NCI-H510A treated with DMSO at 0.1 percent for 48 hours (cell line): ENCODE data around the gene SNAP47.

ENCODE experiments used
- DNase-seq: peaks from one replicate; lab custom pipeline; 2025; lab: John Stamatoyannopoulos, UW

SNAP47 gene

GRCh38 chr1:227749916-227750710 is 14.9 kb downstream of the SNAP47 start:
- DNase-seq, result no peak

DNA sequence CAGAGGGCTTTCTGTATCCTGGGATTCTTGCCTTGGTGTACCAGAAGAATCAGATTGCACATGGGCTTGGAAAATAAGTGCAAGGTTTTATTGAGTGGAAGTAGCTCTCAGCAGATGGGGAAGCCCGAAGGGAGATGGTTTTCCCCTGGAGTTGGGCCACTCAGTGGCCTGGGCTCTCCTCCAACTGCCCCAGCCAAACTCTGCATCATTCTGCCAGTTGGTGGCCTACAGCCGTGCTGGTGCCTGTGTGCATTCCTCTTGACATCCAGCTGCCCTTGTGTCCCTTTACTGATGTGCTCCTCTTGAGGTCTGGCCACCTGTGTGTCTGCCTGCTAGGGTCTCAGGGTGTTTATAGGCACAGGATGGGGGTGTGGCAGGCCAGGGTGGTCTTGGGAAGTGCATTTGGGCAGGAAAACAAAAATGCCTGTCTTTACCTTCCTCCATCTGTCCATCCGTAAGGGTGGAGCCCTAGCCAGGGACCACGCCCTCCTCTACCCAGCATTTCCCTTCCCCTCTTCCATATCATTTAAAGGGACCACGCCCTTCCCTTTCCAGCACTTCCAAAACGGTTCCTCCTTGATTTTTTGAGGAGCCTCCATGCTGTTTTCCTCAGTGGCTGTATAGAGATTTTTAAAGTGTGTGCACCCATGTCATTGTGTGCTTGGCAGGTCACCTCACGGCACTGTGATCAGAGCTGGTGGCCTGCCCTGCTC is 18.9 kb downstream of the SNAP47 start:
- no peak for DNase-seq

- no peak for DNase-seq
Measured at GRCh38 chr1:227754958-227755357, 19.7 kb downstream of the SNAP47 start.

GRCh38 chr1:227756172-227756959 is 21.1 kb downstream of the SNAP47 start:
- no peak for DNase-seq

- DNase-seq, result no peak
Measured at GRCh38 chr1:227757781-227758180, 22.5 kb downstream of the SNAP47 start.

GRCh38 chr1:227758366-227758765 is 23.1 kb downstream of the SNAP47 start:
- DNase-seq, result no peak

- DNase-seq, result no peak
Measured at GRCh38 chr1:227759341-227760300, 24.4 kb downstream of the SNAP47 start.

- DNase-seq, result no peak
Measured at GRCh38 chr1:227760377-227760776, 25.1 kb downstream of the SNAP47 start.

DNA sequence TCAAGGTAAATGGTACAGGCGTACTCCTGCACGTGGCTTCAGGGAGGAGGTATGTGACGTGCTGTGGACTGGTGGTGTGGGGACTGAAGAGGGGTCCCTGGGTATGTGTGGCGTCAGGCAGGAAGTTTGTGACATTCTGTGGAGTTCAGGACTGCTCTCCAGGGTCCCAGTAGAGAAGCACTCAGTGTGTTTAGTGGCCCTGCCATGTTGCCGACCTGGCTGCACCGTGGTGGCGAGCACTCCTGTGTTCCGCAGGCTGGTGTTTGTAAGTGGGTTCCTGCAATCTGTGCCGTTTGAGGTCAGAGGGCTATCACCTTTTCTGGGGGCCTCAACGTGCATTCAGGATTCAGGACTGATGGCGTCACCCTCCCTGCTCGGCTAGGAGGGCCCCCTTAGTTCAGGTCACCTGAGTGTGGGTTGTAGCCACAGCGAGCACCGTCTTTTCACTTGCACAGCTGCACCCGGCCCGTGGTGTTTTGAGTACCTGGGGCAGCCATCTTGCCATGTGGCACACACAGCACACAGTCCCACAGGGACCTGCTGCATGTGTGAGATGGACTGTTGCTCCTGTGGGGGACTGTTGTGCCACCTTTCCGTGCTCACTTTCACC is 26.5 kb downstream of the SNAP47 start:
- DNase-seq, result no peak

DNA sequence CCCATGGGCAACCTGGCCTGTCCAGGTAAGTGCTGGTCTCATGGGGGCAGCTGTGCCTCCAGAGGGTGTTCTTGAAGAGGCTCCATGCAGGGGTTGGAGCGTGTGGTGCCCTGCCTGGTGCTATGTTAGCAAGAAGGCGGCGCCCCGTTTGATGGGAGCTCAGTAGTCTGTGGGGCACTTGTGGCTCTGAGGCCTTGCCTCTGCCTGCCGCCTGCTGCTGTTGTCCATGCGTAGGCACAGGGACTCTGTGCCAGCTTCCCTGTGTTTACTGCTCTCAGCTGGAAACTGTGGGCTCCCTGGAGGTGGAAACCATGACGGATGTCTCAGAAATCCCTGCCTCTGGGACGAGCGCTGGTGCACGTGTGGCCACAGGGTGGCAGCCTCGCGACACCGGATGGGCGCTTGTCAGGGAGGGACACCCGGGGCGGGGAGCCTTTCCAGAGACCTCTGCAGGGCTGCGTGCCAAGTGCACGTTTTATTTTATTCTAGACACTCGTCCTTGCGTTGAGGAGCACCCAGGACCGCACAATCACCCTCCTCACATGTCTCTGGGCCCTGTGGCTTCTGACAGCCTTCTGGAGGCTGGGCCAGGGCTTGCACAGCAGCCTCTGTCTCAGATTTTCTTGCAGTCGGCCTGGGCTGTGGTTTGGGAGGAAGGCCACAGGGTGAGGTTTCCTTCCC is 27.1 kb downstream of the SNAP47 start:
- DNase-seq, result peak; percentile 91

- no peak for DNase-seq
Measured at GRCh38 chr1:227763246-227764018, 28.2 kb downstream of the SNAP47 start.

GRCh38 chr1:227764019-227764391 is 28.8 kb downstream of the SNAP47 start:
- DNase-seq, result no peak

- no peak for DNase-seq
Measured at GRCh38 chr1:227765261-227766014, 30.2 kb downstream of the SNAP47 start.

DNA sequence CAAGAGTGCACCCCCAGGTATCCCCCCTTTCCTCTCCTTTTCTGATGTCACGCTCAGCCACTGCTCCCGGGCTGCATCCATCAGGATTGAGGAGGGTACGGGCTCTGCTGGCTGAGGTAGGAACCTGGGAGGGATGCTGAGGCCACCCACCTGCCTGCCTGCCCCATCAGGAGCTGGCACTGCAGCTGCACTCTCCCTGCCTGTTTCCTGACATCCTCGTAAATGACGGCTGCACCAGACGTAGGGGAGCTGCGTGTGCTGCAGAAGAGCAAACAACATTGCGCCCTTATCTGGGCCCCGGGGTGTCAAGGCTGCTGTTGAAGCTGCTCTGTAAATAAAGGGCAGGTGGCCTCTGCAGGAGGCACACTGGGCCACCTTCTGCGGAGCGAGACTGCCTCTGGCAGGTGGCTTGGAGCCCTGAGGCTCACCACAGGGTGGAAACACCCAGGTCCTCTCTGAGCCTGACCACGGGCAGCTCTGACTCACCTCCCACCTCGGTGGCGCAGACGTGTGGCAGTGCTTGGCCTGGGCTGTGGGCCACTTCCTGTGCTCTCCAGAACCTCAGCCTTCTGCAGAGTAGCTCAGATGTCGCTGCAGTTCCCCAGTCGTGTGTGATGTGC is 30.9 kb downstream of the SNAP47 start:
- DNase-seq, result peak; percentile 95

GRCh38 chr1:227766653-227767277 is 31.5 kb downstream of the SNAP47 start:
- peak; percentile 41 for DNase-seq

DNA sequence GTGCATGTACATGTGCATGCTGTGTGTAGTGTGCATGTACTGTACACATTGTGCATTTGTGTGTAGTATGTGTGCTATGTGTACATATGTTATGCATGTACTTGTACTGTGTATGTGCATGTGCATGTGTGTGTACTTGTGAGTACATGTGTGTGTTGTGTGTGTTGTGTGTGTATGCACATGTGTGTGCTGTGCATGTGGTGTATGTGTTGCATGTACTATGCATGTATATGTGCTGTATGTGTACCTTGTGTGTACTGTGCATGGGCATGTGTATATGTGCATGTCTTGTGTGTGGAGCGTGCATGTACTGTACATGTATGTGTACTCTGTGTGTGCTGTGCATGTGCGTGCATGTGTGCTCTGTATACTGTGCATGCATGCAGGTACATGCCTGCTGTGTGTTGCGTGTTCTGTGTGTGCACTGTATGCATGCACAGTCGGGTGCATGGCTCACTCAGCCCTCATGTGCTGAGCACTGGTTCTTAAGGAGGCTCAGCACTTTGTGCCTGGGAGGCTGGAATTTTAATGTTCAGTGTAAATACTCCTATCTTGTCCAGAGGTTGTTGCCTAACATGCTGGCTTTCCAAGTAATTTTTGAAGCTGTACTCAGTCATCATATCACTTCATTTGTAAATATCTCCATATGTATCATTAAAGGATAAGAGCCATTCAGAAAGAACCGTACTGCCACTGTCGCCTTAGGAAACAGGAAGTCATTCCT is 32.3 kb downstream of the SNAP47 start:
- peak; percentile 80 for DNase-seq

DNA sequence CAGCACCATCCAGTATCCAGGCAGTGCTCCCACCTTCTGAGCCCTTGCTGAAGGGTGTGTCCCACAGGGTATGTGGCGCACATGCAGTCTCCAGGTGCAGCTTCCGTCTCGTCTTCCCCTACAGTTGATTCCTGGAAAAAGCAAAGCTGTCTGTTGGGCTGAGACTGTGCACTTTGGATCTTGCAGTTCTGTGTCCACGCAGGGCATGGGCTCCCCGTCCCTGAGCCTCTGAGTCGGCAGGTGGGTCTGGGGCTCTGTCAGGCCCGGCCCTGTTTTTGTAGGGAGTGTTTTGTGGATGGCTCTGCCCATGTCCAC is 32.8 kb downstream of the SNAP47 start:
- DNase-seq, result no peak

DNA sequence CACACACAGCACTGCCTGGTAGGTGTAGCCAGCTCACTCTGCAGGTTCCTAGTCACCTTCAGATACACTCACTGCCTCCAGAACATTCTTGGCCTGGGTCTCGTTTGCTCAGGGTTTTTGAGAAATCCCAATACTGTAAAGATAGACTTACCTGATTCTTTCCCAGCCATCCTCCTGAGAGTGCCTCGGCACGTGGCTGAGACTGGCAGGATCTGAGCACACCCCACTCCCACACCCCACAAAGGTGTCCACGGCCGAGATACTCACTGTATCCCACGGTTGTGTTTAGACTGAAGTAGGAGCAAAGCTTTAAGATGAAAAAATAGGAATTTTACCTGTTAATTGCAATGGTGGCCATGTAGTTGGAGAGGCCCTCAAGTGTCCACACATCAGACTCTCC is 33.4 kb downstream of the SNAP47 start:
- no peak for DNase-seq
